ENCODE measurements around the gene DET1.

DNA sequence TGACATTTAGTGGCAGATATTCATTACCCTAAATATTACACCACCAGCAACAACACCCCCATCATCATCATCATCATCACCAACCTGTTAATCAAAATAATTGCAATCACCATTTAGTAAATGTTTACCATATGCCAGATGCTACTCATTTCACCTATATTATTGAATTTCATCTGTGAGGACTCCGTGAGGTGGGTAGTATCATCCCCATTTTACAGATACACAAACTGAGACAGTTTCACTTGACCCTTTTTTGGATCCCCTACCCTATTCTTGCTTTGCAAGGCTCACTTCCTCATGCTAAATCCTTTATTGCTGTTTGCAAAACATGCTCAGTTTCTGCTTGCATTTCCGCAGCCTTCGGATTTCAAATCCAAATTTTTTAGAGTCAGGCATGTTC is 18.3 kb upstream of the DET1 start:
- TF ChIP-seq, protein P1, sequence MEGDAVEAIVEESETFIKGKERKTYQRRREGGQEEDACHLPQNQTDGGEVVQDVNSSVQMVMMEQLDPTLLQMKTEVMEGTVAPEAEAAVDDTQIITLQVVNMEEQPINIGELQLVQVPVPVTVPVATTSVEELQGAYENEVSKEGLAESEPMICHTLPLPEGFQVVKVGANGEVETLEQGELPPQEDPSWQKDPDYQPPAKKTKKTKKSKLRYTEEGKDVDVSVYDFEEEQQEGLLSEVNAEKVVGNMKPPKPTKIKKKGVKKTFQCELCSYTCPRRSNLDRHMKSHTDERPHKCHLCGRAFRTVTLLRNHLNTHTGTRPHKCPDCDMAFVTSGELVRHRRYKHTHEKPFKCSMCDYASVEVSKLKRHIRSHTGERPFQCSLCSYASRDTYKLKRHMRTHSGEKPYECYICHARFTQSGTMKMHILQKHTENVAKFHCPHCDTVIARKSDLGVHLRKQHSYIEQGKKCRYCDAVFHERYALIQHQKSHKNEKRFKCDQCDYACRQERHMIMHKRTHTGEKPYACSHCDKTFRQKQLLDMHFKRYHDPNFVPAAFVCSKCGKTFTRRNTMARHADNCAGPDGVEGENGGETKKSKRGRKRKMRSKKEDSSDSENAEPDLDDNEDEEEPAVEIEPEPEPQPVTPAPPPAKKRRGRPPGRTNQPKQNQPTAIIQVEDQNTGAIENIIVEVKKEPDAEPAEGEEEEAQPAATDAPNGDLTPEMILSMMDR (conservative IDR thresholded peaks at IDR 0.05; ENCODE audit: low read length), result no peak
- no peak for TF ChIP-seq EZH2phosphoT487 (IDR thresholded peaks at IDR 0.05; ENCODE audit: borderline replicate concordance)
